Hematopoietic multipotent progenitor cell treated with erythropoietin and hydrocortisone succinate and interleukin-3 and kit ligand, for 15 days (in vitro differentiated cells): ENCODE results near the gene CCT8L2.
"Not testable (repeated sequence)": the region's sequence is repeated elsewhere in the genome, so short reads cannot be mapped to it uniquely, and the experiment has no call there.

Experiments used
- DNase-seq: peaks from one replicate; pipeline ENCODE4 v3.0.0-alpha.2; 2015; ENCODE audit warnings: low spot score

CCT8L2 gene

DNA sequence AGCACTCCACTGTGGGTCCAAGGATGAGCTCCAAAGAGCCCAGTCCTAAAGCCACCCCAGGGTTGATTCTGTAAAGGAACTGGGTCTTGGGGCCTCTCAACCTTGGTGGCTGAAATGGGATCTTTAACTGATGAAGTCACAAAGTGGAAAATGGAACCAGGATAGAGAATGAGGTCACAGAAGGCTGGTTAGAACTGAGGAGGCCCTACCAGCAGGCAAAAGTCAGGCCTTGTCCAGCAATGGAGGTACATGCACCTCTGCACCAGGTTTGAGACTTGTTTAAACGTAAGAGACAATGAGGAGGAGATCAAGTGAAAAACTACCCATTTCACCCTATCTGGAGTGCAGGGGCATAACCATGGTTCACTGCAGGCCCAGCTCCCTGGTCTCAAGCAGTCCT lies at the start of gene CCT8L2:
Gene CCT8L2, minus strand, starts transcription at position 101 of the 400 bp plus-strand sequence. CDS start 260 bp downstream, outside the sequence.
- not testable (repeated sequence) for DNase-seq

DNA sequence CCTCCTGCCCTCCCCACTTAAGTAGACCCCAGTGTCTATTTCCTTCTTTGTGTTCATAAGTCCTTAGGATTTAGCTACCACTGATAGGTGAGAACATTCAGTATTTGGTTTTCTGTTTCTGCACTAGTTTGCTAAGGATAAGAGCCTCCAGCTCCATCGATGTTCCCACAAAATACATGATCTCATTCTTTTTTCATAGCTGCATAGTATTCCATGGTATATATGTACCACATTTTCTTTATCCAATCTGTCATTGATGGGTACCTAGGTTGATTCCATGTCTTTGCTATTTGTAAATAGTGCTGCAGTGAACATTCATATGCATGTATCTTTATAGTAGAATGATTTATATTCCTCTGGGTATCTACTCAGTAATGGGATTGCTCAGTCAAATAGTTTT lies 42.8 kb upstream of the CCT8L2 start:
- not testable (repeated sequence) for DNase-seq

GRCh38 chr22:16634092-16634491 lies 41.5 kb upstream of the CCT8L2 start:
- not testable (repeated sequence) for DNase-seq

GRCh38 chr22:16628476-16628875 lies 35.9 kb upstream of the CCT8L2 start:
- not testable (repeated sequence) for DNase-seq

- not testable (repeated sequence) for DNase-seq
These were observed 32.4 kb upstream of the CCT8L2 start for GRCh38 chr22:16625018-16625417.

DNA sequence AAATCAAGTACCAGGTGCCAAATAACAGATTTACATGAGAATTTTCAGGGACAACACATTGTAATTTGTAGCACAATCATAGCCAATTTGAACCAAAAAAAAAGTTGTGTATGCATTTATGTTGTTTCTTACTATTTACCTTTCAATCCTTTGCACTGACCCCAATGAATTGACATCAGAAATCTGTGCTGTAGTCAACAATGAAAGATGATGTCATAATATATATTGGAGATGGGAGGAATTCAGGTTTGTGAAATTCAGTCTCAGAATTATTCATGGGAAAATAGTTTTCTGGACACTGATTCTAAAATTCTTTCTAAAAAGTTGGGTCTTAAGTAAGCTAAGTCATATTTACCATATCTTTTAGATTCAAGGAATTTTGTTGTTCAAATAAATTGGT lies 31.0 kb upstream of the CCT8L2 start:
- not testable (repeated sequence) for DNase-seq

- not testable (repeated sequence) for DNase-seq
These were observed 24.9 kb upstream of the CCT8L2 start for GRCh38 chr22:16617516-16617915.

GRCh38 chr22:16616390-16616938 lies 23.9 kb upstream of the CCT8L2 start:
- not testable (repeated sequence) for DNase-seq

DNA sequence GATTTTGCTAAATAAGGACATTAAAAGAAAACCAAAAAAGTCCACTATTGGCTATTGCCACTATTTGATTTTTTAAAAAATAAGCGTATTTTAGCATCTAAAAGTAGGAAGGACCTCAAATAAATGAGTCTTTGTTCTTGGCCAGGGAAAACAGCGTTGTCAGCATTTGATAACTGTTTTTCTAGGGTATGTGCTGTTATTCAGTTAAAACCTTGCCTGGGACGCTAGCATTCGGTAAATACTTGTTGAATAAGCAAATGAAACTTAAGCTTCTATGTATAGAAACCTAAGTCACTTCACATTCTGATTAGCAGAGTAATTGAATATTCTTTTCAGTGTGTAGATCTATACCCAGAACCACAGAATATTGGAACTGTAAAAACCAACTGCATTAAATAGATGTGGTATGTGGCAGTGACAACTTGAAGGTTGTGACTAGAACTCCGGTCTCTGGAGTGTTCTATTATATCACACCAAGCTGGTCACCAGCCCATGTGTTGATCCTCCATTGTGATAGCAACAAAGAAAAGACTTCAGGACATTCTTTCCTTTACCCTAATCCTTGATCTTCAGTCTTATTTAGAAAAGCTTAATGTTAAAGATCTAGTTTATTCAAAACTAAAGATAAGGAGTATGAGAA lies 23.1 kb upstream of the CCT8L2 start:
- DNase-seq, result not testable (repeated sequence)

DNA sequence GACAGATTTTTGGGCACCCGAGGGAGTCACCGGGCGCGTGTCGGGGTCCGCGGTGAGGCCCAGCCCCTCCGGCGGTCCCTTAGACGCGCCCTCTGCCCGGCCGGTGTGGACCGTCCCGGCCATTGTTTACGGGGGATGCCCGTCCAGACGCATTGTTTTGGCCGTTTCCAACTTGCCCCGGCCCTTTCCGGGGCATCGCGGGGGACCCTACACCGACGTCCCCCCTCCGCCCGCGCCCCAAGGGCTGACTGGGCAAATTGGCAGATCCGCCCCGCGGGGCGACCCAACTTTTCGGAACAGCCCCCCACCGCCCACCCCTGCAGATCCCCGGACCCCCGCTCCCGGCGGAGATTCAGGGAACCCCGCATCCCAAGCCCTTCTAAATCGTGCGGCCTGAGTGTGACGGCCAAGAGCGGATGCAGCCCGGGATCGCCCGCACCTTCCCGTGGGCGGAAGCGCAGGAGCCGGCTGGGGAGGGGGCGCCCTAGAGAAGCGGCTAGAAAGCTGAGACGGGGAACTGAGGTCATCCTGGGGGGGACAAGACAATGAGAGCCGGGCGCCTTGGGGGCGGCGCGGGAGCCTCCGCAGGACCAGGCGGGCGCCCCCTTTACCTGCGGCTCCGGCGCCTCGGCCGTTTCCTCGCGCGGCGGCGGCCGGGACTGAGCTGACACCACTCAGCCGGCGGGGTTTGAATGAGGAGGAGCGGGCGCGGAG lies 17.1 kb upstream of the CCT8L2 start:
- DNase-seq, result no peak

GRCh38 chr22:16608931-16609330 lies 16.3 kb upstream of the CCT8L2 start:
- DNase-seq, result no peak

DNA sequence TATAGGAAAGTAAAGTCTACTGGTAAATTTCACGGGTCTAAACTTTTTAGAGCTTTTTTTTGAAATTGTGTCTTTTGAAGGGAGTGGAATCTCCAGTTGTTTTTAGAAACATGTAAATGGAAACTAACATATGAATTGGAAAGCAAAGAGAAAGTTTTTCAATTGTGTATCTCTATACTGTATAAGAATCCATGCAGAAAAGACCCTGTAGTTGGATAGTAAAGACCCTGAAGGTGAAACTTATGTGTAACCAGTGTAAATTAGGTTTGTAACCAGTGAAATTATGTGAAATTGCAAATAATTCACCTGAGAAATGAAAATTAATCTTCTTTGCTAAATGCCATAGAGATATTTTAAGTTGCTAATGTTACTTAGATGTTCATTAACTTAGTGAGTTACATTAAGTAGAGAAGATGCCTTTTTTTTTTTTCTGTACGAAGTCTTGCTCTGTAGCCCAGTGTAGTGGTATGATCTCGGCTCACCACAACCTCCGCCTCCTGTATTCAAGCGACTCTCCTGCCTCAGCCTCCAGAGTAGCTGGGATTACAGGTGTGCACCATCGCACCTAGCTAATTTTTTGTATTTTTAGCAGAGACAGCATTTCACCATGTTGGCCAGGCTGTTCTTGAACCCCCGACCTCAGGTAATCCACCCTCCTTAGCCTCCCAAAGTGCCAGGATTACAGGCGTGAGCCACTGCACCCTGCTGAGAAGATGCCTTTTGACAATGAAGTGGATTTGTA lies 11.8 kb upstream of the CCT8L2 start:
- DNase-seq, result not testable (repeated sequence)

- not testable (repeated sequence) for DNase-seq
These were observed 11.2 kb upstream of the CCT8L2 start for GRCh38 chr22:16603770-16604242.

GRCh38 chr22:16603448-16603768 lies 10.8 kb upstream of the CCT8L2 start:
- DNase-seq, result no peak

DNA sequence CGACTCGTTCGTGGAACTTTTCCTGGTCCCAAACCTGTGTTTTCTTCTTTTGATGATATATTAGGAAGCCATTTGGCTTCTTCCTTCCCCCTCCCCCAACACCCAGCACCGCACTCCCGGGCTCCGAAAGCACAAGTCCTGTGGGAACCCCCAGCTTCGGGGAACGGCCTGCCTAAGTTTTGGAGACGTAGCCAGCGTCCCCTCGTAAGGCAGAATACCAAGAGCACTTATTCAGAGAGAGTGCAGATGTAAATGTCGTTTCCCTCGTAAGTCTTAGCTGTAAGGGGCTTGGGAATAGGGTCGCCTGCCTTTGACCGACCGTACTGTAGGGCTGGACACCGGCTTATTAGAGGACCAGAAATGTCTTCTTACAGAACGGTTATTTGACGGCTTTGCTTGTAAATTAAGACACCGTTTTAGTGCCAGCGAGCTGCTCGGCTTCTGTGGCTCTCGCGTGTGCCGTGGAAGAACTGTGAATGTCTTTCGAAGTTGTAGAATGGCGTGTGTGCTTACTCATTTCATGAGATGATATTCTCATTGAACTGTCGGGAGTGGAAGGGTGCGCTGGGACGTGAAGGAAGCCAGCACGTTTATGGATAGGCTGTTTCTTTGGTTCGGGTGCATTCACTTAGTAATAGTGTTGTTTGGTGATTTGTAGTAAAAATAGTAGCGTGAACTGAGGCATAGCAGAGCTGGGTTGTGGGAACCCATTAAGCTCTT lies 10.3 kb upstream of the CCT8L2 start:
- not testable (repeated sequence) for DNase-seq

DNA sequence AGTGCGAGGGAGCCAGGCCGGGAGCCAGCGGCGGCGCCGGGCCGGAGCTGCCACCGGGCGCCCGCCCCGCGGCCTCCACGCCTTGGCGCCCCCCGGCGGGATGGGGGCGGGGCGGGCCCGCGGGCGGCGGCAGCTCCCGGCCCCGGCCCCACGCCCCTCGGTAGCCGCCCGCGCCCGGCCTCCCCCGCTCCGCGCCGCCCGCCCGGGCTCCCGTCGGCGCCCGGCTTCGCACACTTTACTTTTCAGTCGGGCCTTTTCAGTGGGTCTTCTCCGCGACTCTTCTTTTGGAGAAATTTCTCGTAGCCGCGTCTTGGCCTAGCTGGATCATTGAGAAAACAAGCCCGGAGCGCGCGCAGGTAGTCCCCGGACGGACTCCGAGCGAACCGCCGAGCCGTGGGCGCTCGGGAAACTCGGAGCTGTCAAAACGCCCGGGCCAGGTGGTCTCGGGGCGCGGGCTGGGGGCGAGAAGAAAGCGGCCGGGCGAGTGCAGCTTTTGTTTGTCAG lies 9.7 kb upstream of the CCT8L2 start:
- not testable (repeated sequence) for DNase-seq

- no peak for DNase-seq
These were observed 9.0 kb upstream of the CCT8L2 start for GRCh38 chr22:16601437-16602223.

DNA sequence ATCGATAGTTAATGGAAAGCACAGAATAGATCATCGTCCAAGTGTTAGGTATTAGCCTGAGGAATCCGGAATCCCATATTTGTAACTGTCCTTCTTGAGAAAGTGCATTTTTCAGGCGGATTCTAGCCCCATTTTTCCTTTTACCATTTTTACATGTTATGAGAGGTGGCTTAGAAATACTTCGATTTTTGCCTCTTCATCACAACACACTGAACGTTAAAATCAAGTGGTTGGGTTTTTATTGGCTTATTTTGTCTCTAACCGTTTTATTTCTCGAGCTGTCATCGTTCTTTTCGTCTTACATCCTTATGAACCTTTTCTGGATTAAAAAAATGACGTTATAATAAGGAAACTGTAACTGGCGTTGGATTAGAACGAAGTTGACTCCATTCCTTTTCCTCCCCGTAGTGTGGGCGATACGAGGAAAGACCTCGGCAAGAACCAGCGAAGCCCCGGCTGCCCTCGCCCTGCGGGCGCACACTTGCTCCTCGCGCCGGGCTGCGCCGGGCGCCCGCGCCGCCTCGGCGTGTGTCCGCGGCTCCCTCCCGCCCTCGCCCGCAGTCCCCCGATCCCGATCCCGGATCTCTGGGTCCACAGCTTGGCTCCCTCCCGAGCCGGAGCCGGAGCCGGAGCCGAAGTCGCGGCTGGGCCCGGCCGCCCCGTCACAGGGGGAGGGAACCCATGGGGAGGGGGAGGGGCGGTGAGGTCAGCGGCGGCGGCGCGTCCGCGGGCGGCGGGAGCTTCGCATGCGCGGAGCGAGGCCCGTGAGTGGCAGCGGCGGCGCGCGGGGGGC lies 8.2 kb upstream of the CCT8L2 start:
- peak; percentile 15 for DNase-seq

DNA sequence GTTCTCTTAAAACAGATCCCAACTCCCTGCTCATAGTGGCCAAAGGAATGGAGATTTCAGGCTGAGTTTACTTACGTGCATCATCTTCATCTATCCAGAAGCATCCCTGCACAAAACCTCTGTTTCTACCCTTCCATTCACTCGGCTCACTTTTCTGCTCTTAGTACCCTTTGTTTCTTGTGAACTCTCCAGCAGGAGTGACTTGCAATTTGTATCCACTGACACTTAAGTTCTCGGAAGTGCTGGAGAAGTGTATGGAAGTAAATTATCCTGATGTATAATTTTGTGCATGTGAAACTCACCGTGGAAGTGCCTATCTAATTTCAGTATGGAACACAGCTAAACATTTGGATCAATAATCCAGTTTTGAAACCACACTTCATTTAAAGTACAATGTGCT lies 7.0 kb upstream of the CCT8L2 start:
- DNase-seq, result not testable (repeated sequence)

DNA sequence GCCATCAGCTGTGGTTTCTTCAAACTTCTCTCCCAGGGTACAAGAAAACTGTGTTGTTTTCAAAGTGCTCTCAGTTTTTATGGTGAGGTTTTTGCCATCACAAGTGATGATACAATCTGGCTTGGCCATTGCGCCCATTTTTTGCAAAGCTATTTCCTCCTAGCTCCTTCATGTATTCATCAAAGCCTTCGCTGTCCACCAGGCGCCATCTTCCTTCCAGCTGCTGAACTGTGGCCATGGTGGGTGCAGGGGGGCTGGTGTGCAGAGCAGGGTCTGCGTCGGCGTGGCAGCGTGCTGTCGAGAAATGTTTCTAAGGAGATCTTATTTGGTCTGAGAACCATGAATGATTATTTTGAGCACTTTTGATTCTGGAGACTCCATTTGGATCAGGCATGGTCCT lies 2.6 kb upstream of the CCT8L2 start:
- not testable (repeated sequence) for DNase-seq
